Immature natural killer cell (primary cell): ENCODE results near the gene IL12A. TPM values are rescaled to one million over a fixed set of nuclear protein-coding genes. Genes with fewer than 3 reads are reported as not detected.

Experiments
- DNase-seq, 3 donors: peaks; one replicate each; pipeline ENCODE4 v3.0.0; 2022; ENCODE audit warnings: mixed read lengths in 1 of 3
- H3K27ac Mint-ChIP-seq, 6 donors: one replicate each; pipeline ENCODE4 v1.8.0; 2020; ENCODE audit warnings: mixed read lengths in 6 of 6, mild to moderate bottlenecking in 5 of 6, inconsistent platforms in 4 of 6, moderate library complexity in 3 of 6
- H3K27me3 Mint-ChIP-seq, 3 donors: one replicate each; pipeline ENCODE4 v1.8.0; 2020 to 2021; ENCODE audit warnings: low read depth in 3 of 3, mild to moderate bottlenecking in 3 of 3, mixed read lengths in 3 of 3, moderate library complexity in 3 of 3, inconsistent platforms in 1 of 3
- H3K36me3 Mint-ChIP-seq, 3 donors: one replicate each; pipeline ENCODE4 v1.8.0; 2020; ENCODE audit warnings: mixed read lengths in 3 of 3, inconsistent platforms in 2 of 3, mild to moderate bottlenecking in 2 of 3
- H3K4me1 Mint-ChIP-seq, 2 donors: one replicate each; pipeline ENCODE4 v1.8.0; 2020; ENCODE audit warnings: inconsistent platforms in 2 of 2, mild to moderate bottlenecking in 2 of 2, mixed read lengths in 2 of 2, moderate library complexity in 1 of 2
- H3K4me3 Mint-ChIP-seq, 5 donors: one replicate each; pipeline ENCODE4 v1.8.0; 2020; ENCODE audit warnings: mild to moderate bottlenecking in 5 of 5, mixed read lengths in 5 of 5, inconsistent platforms in 3 of 5, moderate library complexity in 3 of 5
- H3K9me3 Mint-ChIP-seq, 6 donors: one replicate each; pipeline ENCODE4 v1.8.0; 2020; ENCODE audit warnings: mild to moderate bottlenecking in 6 of 6, mixed read lengths in 6 of 6, inconsistent platforms in 4 of 6, moderate library complexity in 3 of 6
- polyA plus RNA-seq, 3 donors: library from polyadenylated mRNA; unstranded; fragments of 300-500 nt; fragmentation: Illumina TruSeq; gene quantifications; one replicate each; pipeline ENCODE4 v1.2.3, GENCODE V29; 2021

Gene IL12A
- polyA plus RNA-seq, 3 donors from 2014 or later: 0.12 to 0.27 TPM; not detected in 1

- no peak overlapping the region for H3K27ac Mint-ChIP-seq
- no peaks in the 10 kb centered on the region for H3K9me3 Mint-ChIP-seq
- peaks cover 0 to 7% (median 2%) of the 10 kb centered on the region in 3 donors for H3K27me3 Mint-ChIP-seq
- no peaks in the 10 kb centered on the region for H3K4me1 Mint-ChIP-seq
- no peak overlapping the region for H3K4me3 Mint-ChIP-seq
- no peak for DNase-seq
- H3K36me3 Mint-ChIP-seq: no peaks in the 10 kb centered on the region
Measured at GRCh38 chr3:160023476-160023875, 34.8 kb downstream of the IL12A start.

- Mint-ChIP-seq H3K27ac (no peak overlapping the region), H3K27me3 (peaks cover 0 to 2% (median 2%) of the 10 kb centered on the region in 3 donors), H3K4me1 (no peaks in the 10 kb centered on the region), H3K36me3 (no peaks in the 10 kb centered on the region), H3K4me3 (no peak overlapping the region), H3K9me3 (no peaks in the 10 kb centered on the region)
- DNase-seq: no peak
Measured at GRCh38 chr3:160027541-160028195, 39.0 kb downstream of the IL12A start.

GRCh38 chr3:160035757-160036156 is 47.1 kb downstream of the IL12A start:
- no peak overlapping the region for H3K27ac Mint-ChIP-seq

GRCh38 chr3:160038862-160039562 is 50.4 kb downstream of the IL12A start:
- no peaks in the 10 kb centered on the region for H3K4me1 Mint-ChIP-seq
- H3K27me3 Mint-ChIP-seq: peaks cover 5 to 13% (median 12%) of the 10 kb centered on the region in 3 donors
- peaks cover 4 to 23% (median 14%) of the 10 kb centered on the region in 6 donors for H3K9me3 Mint-ChIP-seq
- H3K27ac Mint-ChIP-seq: no peak overlapping the region
- H3K36me3 Mint-ChIP-seq: peaks cover 0 to 7% (median 0%) of the 10 kb centered on the region in 3 donors
- H3K4me3 Mint-ChIP-seq: no peak overlapping the region
- no peak for DNase-seq

More at GRCh38 chr3:160035757-160036156, 47.1 kb downstream of the IL12A start:
- Mint-ChIP-seq H3K27me3 (peaks cover 4 to 11% (median 5%) of the 10 kb centered on the region in 3 donors), H3K36me3 (peaks cover 0 to 4% (median 0%) of the 10 kb centered on the region in 3 donors), H3K4me3 (no peak overlapping the region), H3K4me1 (no peaks in the 10 kb centered on the region), H3K9me3 (no peaks in the 10 kb centered on the region)
- DNase-seq: no peak

GRCh38 chr3:160040181-160040580 is 51.5 kb downstream of the IL12A start:
- Mint-ChIP-seq H3K27me3 (peaks cover 5 to 13% (median 12%) of the 10 kb centered on the region in 3 donors), H3K4me1 (no peaks in the 10 kb centered on the region), H3K36me3 (peaks cover 0 to 7% (median 0%) of the 10 kb centered on the region in 3 donors), H3K27ac (no peak overlapping the region), H3K9me3 (peaks cover 4 to 23% (median 14%) of the 10 kb centered on the region in 6 donors), H3K4me3 (no peak overlapping the region)
- no peak for DNase-seq

GRCh38 chr3:160041465-160041864 is 52.8 kb downstream of the IL12A start:
- Mint-ChIP-seq H3K9me3 (peaks cover 4 to 23% (median 14%) of the 10 kb centered on the region in 6 donors), H3K27me3 (peaks cover 5 to 13% (median 12%) of the 10 kb centered on the region in 3 donors), H3K36me3 (peaks cover 0 to 7% (median 0%) of the 10 kb centered on the region in 3 donors), H3K4me3 (no peak overlapping the region), H3K27ac (no peak overlapping the region), H3K4me1 (no peaks in the 10 kb centered on the region)
- no peak for DNase-seq

GRCh38 chr3:160044121-160044520 is 55.5 kb downstream of the IL12A start:
- peaks cover 0 to 3% (median 0%) of the 10 kb centered on the region in 3 donors for H3K36me3 Mint-ChIP-seq
- H3K9me3 Mint-ChIP-seq: peaks cover 4 to 23% (median 14%) of the 10 kb centered on the region in 6 donors
- no peak overlapping the region for H3K27ac Mint-ChIP-seq
- no peak for DNase-seq
- peaks cover 4 to 12% (median 7%) of the 10 kb centered on the region in 3 donors for H3K27me3 Mint-ChIP-seq
- H3K4me3 Mint-ChIP-seq: no peak overlapping the region
- no peaks in the 10 kb centered on the region for H3K4me1 Mint-ChIP-seq

Other genes starting within 250 kb of the IL12A start
- not detected for gene SCHIP1, start 149.0 kb upstream of the IL12A start, polyA plus RNA-seq
- not detected for gene C3orf80, start 236.6 kb downstream of the IL12A start, polyA plus RNA-seq